Camera-type eye (tissue), 1 donor: ENCODE measurements around the gene ZC4H2. TPM values are rescaled to one million over a fixed set of nuclear protein-coding genes. Genes with fewer than 3 reads are reported as not detected.

Source experiments
- total RNA-seq: library from RNA; depleted of rRNA; stranded (reverse); fragments of >200 nt; gene quantifications from one replicate; pipeline ENCODE4 v1.2.3, GENCODE V29; 2014

The ZC4H2 gene
- total RNA-seq = 22.8 TPM

GRCh38 chrX:64975989-64976672 lies at the start of gene ZC4H2:
ZC4H2 (minus strand) TSS chrX:64976450; CDS start chrX:64976377, 73 bp downstream.

Other genes with a start within 250 kb of the ZC4H2 start
- 4.8 TPM for gene ZC3H12B, start 58.4 kb upstream of the ZC4H2 start, total RNA-seq